HG03280 (cell line): ENCODE data around the gene MED15.
"Not testable (repeated sequence)": the region's sequence is repeated elsewhere in the genome, so short reads cannot be mapped to it uniquely, and the experiment has no call there.

Experiments used
- ATAC-seq: cut with Tn5 transposase; IDR thresholded peaks from one replicate; pipeline ENCODE4 v1.9.1; 2021; ENCODE audit warnings: mild to moderate bottlenecking, moderate library complexity; ENCODE audit not compliant: unreplicated experiment

MED15 gene

DNA sequence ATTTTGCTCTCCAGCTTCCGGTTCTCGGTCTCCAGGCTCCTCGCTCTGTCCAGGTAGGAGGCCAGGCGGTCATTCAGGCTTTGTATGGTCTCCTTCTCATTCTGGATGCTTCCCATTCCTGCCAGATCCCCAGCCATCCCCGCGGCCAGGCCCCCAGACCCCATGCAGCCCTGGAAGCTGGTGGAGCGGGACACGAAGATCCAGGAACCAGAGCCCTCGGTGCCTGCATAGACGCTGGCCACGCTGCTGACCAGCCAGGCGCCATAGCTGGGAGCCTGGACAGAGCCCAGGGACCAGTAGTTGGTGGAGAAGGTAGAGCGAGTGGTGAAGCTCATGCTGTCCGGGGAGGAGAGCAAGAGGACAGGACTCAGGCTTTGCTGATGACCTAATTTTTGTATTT lies 23.6 kb upstream of the MED15 start:
- no peak for ATAC-seq

DNA sequence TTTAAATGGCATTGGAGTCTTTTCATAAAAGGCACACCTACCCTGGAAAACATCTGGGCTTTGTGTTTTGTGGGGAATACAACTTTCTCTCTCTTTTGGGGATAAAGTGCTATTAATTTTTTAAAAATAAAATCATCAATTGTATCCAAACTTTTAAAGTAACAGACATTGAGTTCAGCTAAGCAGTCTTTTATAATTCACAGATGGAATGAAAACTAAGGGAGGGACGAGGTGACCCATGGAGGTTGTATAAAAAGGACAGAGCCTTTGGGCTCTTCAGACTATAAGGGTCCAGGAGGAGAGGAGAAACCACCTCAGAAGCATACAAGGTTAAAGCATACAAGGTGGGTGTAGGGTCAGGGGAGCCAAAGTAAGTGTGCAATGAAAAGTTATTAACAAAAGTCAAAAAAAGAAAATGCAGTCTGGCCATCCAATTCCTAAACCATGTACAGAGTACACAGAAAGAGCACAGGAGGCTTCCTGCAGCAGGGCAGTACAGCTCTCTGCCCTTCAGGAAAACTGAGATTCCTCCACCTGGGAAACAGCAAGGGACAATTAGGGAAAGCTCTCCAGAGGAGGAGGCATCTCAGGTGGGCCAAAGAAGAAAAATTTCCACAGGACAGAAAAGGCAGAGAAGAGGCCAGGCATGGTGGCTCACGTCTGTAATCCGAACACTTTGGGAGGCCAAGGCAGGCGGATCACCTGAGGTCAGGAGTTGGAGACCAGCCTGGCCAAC lies 22.3 kb upstream of the MED15 start:
- no peak for ATAC-seq

DNA sequence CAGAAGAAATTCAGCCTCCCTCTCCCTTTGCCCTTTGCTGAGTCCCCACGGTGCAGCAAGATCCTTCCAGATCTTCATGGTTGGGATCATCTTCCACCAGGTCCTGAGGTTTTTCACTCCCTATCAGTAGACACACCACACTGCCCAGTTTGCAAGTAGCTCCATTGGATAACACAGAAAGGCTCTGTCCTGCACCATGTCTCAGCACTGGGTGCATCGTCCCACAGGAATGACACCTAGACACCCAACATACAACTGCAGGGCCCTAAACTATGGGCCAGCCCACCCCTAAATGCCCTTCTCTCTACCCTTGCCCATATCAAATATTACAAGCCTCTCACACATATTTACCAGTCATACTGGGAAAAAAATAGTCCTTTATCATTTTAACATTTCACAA lies 21.2 kb upstream of the MED15 start:
- ATAC-seq: no peak

DNA sequence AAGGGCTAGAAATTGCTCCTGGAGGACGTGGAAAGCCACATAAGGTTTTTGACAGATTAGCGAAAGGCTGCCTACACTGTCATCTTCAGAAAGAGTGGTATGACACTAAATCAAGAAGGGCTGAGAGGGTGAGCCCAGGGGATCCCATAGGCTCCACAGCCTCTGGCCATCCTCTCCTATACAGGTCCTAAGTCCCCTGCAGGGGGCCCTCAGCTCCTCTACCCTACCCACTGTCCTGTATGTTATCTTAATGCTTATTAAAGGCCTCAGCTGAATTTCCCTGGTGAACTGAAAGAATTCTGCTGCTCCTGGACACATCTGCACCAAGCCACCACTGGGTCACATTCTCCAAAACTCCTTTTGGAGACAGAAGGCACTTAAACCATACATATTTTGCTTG lies 19.7 kb upstream of the MED15 start:
- ATAC-seq: no peak

DNA sequence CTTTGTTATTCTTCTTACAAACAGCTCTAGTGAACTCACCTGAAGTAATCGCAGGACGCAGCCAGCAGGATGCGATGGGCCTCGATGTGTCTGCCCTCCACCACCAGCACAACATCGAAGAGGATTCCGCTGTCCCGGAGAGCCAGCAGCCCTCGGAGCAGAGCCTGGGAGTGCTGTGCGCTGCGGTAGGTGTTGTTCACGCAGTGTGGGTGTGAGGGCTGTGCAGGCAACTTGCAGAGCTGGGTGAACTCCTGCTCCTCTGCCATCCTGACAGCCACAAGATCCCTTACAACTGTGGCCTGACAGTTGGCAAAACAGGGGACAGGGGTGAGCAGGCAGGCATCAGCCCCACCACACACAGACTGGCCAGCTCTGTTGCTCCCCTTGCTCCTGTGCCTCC lies 18.5 kb upstream of the MED15 start:
- no peak for ATAC-seq

DNA sequence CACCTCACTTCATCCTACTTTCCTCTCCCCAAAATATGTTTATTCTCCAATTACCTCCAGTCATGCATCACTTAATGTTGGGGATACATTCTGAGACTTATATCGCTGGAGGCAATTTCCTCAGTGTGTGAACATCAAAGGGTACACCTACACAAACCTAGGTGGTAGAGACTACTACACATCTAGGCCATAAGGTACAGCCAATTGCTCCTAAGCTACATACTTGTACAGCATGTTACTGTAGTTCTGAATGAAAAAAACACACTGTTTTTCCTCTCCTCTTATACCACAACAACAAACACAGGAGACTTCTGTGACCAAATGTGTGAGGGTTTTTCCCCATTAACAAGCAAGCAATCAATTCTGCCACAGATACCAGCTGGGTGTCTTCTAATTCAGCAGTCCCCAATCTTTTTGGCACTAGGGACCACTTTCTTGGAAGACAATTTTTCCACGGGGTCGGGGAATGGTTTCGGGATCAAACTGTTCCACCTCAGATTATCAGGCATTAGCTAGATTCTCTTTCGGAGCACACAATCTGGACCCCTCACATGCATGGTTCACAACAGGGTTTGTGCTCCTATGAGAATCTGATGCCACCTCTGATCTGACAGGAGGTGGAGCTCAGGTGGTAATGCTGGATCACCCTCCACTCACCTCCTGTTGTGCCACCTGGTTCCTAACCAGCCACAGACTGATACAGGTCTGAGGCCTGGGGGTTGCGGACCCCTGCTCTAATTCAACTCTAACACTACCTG lies 17.0 kb upstream of the MED15 start:
- no peak for ATAC-seq

DNA sequence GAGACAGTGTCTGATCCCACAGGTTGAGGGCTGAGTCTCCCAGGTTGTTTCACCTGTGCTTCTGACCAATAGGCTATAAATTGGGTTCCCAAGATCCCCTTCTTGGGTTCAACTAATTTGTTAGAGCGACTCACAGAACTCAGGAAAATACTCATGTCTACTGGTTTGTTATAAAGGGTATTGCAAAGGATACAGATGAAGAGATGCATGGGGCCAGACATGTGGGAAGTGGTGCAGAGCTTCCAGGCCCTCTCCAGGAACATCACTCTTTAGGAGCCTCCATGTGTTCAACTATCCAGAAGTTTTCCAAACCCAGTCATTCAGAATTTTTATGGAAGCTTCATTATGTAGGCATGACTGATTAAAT lies 16.5 kb upstream of the MED15 start:
- ATAC-seq: no peak

DNA sequence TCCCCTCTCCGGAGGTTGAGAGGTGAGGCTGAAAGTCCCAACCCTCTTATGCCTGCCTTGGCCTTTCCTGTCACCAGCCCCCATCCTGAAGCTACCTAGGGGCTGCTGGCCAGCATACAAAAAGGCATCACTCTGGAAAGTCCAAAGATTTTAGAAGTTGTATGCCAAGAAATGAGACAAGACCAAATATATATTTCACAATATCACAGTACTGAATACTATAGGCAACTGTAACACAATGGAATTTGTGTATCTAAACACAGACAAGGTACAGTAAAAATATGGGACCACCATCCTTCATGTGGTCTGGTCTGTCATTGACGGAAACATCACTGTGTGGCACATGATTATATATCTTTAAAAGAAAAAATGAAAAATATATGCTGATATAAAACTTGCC lies 16.1 kb upstream of the MED15 start:
- ATAC-seq: no peak

DNA sequence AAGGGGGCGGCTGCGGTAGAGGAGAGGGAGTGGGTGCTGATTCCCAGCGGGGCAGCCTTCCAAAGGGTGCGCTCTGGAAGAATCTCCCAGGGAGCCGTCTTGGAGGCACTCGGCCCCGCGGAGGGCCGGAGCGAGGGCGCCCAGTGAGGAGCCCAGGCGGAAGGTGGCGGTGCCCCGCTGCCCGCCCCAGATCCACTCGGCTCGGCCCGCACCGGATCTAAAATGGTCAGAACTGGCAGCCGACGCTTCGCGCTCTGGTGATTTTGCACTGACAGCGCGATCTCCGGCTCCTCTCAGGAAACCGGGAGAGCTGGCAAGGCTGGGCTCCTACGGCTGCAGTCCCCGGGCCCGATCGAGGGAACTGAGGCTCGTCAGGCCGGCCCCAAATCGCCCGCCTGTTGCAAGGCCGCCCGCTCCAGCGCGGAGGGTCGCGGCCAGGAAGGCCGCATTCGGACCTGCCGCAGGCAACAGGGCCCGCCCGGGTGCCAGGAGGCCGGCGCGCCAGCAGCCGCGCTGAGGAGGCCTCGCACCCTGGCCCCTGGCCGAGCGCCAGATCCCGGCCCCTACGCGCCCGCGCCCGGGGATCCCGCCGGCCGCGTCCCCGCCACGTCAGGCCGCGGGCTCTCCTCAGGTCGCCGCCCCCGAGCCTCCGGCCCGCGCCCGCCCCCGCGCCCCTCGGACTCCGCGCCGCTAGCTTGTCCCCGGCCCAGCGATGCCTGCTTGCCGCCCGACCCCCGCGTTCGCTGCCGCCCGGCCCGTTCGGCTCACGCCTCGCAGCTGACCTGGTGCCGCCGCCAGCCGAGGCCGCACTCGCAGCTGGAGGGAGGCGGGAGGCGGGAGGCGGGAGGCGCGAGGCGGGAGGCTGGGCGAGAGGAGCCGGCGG lies 12.2 kb upstream of the MED15 start, which contains the start of gene KLHL22:
Gene KLHL22 (minus strand): TSS at position 818 of the 883 bp plus-strand sequence. CDS start 6,584 bp downstream, outside the sequence.
- ATAC-seq: peak; percentile 43

DNA sequence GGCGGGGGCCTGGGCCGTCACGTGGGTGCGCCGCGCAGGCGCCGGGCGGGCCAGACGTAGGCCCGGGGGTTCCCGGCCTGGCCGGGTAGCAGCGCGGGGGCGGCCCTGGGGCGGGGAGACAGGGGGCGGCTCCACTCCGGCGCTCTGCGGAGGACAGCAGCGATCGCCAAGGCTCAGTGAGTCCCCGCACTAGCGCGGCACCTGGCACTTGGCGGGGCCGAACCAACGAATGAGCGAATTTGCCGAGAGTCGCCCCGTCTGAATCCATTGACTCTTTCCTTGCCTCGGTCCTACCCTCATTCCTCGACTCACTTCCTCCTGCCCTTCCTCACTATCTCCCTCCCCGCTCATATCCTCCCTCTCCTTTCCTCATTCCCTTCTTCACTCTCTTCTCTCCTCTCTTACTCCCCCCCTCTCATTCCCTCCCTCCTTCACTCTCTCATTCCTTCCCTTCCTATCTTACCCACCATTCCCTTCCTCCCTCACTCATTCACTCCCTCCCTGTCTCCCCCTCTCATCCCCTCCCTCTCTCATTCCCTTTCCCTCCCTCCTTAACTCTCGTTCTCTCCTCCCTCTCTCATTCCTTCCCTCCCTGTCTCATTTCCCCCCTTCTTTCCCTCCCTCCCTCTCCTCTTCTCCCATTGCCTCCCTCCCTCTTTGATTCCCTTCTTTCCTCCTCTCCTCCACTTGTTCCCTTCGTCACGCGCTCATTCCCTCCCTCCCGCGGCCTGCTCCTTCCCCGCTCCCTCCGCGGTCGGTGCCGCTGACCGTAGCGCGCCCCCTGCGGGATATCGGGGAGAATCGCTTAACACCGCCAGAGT lies 11.3 kb upstream of the MED15 start:
- ATAC-seq: peak; percentile 86

DNA sequence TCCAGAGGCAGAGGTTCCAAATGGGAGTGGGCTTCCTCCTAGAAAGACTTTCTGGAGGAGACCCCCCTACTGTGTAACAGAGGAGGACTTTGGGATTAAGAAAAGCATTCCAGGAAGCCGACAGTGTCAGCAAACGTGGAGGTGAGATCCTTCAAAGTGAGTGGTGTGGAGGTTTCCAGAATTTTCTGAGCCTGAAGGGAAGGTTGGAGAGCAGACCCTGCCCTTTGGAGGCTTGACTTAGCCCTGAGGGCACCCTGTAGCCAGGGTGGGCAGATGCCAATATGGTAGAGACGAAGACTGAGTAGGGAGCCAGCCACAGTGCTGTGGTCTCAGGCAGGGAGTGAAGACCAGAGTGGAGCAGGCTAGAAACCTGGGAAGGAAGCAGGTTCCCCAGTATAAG lies 10.0 kb upstream of the MED15 start:
- ATAC-seq: no peak

DNA sequence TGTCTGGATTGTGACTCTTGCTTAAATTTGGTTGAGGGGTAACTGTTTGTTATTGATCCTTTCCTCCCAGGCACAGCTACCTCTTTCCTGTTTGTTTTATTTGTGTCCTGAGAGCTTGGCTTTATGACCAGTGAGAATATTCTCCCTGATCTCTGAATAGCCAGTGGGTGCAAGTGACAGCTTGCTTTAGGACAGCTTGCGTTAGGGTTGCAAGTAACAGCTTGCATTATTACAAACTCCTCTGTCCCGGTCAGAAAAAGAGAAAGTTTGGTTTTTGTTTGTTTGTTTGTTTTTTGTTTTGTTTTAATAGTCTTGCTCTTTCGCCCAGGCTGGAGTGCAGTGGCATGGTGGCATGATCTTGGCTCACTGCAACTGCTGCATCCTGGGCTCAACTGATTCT lies 8.5 kb upstream of the MED15 start:
- ATAC-seq: no peak

DNA sequence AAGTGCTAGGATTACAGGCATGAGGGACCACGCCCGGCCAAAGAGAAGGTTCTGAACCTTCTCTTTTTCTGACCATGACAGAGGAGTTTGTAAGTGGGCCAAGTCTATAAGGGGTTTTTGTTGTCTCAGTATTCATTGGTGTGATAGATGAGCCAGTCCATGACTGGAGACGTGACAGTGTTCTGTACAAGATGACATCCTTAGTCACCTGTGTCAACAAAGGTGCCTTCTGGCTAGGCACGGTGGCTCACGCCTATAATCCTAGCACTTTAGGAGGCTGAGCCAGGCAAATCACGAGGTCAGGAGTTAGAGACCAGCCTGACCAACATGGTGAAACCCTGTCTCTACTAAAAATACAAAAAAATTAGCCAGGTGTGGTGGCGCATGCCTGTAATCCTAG lies 7.6 kb upstream of the MED15 start:
- ATAC-seq: no peak

DNA sequence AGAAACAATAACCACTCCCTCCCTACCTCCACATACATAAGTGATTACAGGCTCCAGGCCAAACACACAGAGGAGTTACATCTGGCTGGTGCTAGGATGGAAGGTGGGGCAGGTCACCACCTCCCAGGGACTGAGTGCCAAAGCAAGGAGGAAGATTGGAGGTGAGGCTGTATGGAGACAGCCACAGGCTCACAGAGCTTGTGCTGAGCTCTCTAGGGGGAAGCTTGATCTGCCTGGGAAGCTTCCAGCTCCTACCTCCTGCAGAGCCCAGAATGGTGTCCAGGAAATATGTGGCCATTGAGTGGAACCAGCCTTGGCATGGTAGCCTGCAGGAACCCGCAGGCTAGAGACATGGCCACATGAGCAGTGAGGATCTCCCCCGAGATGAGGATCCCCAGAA lies 3.6 kb upstream of the MED15 start:
- ATAC-seq: no peak

DNA sequence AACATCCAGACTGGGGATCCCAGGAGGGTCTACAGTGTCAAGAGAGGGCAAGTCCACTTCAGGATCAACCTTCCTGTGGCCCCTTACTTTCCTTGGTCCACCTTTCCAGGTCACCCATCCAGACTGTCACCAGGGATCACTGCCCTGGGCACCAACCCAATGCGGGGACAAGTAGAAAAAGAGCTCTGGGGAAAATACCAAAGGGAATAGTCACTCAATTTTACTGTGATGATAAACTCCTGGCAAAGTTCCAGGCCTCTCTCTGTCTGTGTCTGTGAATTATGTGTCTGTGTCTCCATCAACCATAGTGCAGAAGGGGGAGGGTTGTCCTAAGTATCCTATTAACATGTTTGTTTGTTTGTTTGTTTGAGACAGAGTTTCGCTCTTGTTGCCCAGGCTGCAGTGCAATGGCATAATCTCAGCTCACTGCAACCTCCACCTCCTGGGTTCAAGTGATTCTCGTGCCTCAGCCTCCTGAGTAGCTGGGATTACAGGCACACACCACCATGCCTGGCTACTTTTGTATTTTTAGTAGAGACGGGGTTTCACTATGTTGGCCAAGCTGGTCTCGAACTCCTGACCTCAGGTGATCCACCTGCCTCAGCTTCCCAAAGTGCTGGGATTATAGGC lies 3.0 kb upstream of the MED15 start:
- ATAC-seq: not testable (repeated sequence)

DNA sequence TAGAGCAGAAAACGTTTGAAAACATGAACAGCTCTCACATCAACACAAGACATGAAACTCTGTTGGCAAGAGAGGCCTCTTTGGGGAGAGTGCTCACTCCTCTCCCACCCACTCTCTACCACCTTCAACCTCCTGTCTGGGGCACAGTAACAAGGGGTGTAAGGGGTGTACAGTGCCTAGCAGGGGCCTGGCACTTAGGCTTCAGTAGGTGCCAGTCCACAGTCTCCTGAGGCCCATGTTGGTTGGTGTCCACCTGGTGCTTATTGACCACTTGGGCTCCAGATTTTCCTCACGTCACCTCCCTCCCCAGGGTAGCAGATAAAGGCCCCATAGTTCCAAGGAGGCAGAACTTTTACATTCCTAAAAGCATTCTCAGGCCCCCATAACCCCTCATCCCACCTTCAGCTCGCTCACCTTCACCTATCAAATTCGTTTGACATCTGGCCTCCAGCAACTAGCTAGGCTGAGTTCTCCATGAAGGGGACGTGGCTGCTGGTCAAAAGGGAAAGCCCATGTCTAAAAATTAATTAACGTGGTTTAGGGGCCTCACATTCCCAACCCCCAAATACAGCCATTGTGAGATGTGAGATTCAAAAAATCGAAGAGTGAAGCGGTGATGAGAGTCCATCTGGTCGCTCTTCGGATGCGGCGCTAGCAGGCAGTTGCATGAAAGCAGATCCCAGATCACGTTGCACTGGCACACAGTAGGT lies 712 bp upstream of the MED15 start:
- ATAC-seq: no peak

DNA sequence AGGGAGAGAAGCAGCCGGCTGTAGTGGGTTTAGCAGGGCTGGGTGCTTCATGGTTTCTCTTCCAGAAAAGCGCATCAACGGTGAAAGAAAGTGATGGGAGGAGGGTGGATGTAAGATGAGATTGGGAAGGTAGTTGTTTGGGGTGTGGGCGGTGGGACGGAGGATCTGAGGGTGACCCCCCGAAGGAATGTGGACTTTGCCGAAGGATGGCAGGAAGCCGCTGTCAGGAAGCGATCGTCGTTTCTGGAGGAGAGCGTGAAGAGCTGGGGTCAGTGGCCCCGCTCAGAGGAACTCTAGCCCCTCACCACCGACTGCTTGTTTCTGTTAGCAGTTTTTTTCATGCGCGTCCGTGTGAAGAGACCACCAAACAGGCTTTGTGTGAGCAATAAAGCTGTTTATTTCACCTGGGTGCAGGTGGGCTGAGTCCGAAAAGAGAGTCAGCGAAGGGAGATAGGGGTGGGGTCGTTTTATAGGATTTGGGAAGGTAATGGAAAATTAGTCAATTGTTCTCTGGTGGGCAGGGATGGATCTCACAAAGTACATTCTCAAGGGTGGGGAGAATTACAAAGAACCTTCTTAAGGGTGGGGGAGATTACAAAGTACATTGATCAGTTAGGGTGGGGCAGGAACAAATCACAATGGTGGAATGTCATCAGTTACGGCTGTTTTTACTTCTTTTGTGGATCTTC lies 801 bp downstream of the MED15 start:
- not testable (repeated sequence) for ATAC-seq

DNA sequence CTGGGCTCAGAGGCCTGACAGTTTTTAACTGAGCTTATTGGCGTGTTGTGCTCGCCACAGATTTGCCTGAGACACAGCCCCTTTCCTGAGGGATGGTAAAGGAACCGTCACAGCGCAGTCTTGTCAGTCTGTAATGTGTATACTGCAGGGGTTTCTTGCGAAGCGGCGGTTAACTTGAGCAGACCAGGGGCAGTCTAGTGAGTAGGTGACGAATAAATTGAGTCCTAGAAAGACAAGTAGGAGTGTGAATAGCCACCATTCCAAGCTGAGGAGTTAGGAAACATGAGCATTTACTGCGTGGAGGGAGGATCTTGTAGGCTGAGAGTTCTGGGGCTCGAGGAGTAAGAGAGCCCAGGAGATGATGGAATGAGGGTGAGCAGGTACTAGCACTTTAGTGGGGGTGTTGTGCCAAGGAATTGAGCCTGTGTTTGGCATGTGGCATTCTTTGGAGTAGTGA lies 1.4 kb downstream of the MED15 start:
- no peak for ATAC-seq
